Loucy (cell line): ENCODE results near the gene TAGLN2.

Source experiments
- CTCF ChIP-seq: fragments of 200-600 bp; sonication (generic); conservative IDR thresholded peaks from 2 replicates; pipeline ENCODE4 v1.5.1; 2014; ENCODE audit warnings: mild to moderate bottlenecking, antibody characterized with exemption, low read length
- EZH2phosphoT487 ChIP-seq: fragments of 200-600 bp; IDR thresholded peaks from 2 replicates; pipeline ENCODE4 v1.6.1; 2018; ENCODE audit warnings: antibody characterized with exemption, mild to moderate bottlenecking, moderate library complexity, borderline replicate concordance

- TF ChIP-seq CTCF (no peak), EZH2phosphoT487 (no peak)
Observed at GRCh38 chr1:159889202-159889601, 36.1 kb downstream of the TAGLN2 start.
